Stimulated activated naive CD4-positive, alpha-beta T cell (primary cell): ENCODE data around the gene CGB7.

Experiments used
- DNase-seq, 6 experiments: peaks; one replicate each; lab custom pipeline; 2025; lab: John Stamatoyannopoulos, UW

The CGB7 gene

DNA sequence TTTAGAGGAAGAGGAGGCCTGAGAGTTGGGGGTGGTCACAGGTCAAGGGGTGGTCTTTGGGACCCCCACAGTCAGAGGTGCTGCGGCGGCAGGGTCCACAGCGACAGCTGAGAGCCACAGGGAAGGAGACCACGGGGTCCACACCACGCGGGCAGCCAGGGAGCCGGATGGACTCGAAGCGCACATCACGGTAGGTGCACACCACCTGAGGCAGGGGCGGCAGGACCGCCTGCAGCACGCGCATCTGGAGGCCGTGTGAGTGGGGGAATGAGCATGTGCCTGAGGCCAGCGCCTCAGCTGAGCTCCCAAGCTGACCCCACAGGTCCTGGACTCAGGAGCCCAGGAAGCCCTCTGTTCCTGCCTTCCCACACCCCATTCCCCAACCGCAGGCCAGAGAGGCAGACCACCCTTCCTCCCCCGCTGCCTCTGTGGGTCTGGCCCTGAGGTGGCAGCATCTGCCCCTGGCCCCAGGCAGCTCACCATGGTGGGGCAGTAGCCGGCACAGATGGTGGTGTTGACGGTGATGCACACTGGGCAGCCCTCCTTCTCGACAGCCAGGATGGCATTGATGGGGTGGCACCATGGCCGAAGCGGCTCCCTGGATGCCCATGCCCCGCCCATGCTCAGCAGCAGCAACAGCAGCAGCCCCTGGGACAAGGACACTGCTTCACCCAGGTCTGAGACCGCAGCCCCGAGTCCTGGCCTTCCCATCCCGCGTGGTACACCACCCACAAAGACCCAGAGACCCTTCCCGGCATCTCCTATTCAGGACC, 41.3 kb downstream of the CGB7 start:
- no peak for DNase-seq

DNA sequence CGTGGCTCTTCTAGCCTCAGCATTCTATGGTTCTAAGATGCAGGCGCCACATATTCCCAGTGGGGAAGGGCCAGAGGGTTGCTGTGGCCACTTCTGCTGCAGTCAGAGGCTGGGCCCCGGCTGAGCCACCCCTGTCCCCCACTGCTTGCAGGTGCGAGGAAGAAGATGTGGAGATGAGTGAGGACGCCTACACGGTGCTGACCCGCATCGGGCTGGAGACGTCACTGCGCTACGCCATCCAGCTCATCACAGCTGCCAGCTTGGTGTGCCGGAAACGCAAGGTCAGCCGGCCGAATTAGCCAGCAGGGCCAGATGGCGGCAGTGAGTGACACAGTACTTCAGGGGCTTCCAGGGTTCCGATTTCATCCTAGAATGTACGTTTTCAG, 42.7 kb downstream of the CGB7 start:
- DNase-seq: no peak

GRCh38 chr19:49014123-49014869, 43.3 kb downstream of the CGB7 start:
- DNase-seq: no peak

DNA sequence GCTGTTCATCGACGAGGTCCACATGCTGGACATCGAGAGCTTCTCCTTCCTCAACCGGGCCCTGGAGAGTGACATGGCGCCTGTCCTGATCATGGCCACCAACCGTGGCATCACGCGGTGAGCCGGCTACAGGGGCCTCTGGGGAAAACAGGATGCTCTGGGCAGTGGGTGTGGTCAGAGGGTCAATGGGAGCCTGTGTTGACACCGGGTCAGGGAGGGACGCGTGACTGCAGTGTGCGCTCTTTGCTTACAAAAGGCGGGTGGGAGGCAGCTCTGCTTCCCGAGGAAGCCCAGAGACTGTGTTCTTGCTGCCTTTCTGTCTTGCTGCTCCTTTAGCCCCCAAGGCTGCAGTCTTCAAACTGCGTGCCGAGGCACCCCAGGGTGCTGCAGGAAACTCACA, 46.4 kb downstream of the CGB7 start:
- DNase-seq: no peak

DNA sequence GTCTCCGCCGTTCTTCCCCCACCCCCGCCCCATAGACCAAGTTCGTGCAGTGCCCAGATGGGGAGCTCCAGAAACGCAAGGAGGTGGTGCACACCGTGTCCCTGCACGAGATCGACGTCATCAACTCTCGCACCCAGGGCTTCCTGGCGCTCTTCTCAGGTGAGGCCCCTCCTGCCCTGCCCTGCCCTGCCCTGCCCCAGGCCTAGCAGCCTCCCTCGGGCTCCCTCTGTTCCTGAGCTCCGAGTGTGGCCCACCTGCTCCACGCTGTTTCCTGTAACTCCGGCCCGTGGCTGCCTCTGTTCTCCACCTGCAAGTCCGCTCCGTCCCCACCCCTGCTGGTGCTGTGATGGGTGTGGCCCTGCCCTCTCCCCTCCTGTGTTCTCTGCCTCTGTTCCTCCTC, 47.1 kb downstream of the CGB7 start:
- no peak for DNase-seq

- no peak for DNase-seq
Measured at GRCh38 chr19:49009828-49010227, 47.7 kb downstream of the CGB7 start.

- DNase-seq: no peak
Measured at GRCh38 chr19:49006905-49007304, 50.6 kb downstream of the CGB7 start.

GRCh38 chr19:49004964-49005614, 52.5 kb downstream of the CGB7 start:
- DNase-seq: no peak
